ENCODE data around the gene ITGA4.
"Not testable (repeated sequence)": the region's sequence is repeated elsewhere in the genome, so short reads cannot be mapped to it uniquely, and the experiment has no call there.

The ITGA4 gene

DNA sequence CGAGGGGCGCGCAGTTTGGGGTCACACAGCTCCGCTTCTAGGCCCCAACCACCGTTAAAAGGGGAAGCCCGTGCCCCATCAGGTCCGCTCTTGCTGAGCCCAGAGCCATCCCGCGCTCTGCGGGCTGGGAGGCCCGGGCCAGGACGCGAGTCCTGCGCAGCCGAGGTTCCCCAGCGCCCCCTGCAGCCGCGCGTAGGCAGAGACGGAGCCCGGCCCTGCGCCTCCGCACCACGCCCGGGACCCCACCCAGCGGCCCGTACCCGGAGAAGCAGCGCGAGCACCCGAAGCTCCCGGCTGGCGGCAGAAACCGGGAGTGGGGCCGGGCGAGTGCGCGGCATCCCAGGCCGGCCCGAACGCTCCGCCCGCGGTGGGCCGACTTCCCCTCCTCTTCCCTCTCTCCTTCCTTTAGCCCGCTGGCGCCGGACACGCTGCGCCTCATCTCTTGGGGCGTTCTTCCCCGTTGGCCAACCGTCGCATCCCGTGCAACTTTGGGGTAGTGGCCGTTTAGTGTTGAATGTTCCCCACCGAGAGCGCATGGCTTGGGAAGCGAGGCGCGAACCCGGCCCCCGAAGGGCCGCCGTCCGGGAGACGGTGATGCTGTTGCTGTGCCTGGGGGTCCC lies at the start of gene ITGA4:
Gene ITGA4, plus strand, starts transcription at position 266 of the 620 bp plus-strand sequence. Its CDS starts 269 bp downstream, at position 535.
- DNase-seq (peak; percentile 91), ATAC-seq (peak; percentile 88)

DNA sequence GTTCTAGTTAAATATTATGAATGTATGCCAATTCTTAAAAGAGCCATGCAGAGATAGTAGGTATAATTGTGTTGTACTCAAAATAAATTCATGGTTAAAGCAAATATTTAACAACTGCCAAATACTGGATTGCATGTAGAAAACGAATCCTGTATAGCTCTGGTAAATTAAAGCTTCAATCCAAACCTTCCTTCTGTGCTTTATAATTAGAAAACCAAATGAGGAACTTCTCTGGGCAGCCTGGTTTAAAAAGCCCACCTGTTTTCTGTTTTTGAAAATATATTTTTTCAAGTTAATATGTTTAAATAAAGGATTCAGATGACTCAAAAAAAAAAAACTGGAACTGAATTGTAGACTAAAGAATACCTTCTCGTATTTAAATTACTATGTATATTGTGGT lies 48.3 kb upstream of the ITGA4 start:
- no peak for DNase-seq
- ATAC-seq: no peak

DNA sequence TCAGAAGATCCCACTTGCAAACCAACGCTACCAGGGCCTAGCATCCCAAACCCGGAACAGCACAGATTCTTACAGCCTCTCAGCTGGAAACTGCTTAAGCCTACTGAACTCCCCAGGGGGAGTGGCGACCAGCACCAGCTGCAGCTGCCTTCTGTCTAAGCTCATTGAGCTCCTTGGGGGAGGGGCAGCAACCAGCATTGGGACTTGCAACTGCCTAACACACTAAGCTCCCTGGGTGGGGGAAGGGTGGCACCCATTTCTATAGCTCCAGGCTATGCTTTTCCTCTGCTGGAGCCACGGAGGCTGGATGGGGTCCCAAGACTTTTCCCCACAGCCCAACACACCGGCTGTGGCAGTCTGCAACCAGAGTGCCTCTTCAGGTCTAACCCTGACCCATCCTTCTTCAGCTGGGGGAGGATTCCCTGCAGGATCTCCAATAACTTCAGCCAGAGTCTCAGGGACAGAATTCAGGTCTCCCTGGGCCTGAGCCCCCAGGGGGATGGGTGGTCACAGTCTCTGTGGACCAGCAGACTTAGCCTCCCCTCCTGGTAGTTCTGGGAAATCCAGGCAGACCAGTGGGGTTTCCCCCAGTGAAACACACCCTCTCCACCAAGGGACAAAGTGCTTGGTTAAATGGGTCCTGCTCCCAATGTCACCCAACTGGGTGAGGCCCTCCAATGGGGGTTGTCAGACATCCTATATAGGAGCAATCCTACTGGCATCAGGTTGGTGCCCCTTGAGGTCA lies 45.9 kb upstream of the ITGA4 start:
- DNase-seq (no peak), ATAC-seq (no peak)

DNA sequence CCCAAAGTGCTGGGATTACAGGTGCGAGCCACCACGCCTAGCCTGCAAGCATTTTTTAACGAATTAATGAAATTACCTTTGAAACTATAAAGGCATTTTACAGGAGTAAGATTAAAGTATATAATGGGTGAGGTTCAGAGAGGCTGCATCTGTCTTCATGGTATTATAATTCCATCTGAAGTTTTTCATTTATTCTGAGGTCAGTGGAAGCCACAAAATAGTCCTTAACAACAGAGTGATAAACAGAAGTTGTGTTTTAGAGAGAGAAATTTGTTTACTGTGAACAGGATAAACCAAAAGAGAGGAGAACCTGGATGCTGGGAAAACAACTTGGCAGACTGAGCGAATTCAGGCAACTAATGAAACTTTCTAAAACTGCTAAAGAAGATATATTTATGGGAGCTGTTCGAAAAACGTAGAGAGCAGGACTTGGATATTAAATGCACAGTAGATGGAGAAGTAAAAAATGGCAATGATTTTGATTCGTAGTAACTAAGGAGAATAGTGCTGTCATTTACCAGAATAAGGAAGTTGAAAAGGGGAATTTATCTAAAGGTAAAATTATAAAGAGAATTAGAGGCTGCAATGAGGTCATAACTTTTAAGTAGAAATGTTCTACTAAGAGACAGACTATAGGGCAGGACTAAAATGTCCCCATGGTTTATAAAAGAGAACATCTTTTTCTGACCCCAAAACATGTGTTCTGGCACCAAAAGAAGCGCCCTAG lies 37.9 kb upstream of the ITGA4 start:
- ATAC-seq: no peak
- no peak for DNase-seq

DNA sequence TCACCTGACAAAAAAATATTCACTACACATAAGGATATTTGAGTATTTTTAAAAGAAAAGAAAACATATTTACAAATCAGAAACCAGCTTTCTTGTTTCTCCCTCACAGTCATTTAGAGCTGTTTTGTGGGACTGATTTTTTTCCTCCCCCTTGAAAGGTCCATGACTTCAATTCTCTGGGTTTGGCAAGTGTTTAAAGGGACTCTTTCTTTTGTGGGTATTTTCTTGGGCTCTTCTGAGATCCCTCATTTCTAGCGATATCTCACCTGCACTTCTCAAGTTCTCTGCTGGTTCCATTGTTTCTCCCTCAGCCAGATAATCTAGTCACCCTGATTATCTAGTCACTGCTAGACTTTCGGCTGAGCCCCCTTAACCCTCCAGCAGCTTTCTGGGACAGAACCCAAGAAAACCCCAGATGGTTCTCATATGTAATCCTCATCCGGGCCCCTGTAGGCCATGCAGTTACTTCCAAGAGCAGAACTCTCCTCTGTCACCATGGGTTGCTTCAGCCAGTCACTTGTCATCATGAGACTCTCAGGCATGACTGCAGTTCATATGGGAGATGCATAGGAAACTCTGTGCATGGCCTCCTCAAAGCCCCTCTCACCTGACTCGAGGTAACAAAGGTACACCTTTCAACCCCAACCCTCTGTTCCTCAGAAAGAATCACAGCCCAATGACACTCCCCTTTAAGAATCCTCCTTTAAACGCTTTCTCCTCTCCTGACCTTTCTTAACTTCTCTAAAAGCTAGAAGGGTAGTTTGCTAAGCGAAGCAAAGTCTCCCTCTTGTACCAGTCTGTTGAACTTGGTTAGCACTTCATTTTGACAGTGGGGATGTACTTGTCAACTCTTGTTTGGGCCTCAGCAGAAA lies 36.7 kb upstream of the ITGA4 start:
- DNase-seq (no peak), ATAC-seq (peak; percentile 23)

DNA sequence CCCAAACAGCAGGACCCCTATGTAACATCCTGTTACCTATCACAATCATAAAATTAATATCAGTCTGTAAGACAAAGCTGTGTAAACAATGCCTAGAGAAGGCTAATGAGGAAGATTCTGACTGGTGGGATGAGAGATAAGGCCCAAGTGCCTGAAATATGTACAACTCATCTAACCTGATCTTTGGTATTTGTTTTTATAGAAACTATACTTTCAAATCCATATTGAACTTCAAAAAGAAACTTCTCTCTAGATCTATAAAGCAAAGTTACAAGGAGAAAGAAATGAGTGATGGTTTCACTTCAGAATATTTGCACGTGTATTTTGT lies 36.1 kb upstream of the ITGA4 start:
- DNase-seq: no peak
- ATAC-seq: peak; percentile 19

DNA sequence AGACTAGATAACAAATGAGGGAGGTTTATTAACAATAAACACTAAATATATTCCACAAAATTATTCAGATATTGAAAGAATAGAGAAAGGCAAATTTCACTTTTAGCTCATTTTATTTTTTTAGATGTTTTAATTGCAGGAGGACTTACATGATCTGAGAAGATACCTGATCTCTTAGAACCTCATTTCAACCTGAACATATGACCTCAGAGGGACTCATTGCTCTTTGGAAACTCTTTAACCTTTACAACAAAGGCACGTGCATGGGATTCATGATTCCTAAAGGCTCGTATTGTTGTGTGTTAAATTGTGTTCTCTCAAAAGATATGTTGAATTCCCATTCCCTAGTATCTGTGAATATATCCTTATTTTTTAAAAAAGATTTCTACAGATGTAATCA lies 35.7 kb upstream of the ITGA4 start:
- DNase-seq (no peak), ATAC-seq (no peak)

DNA sequence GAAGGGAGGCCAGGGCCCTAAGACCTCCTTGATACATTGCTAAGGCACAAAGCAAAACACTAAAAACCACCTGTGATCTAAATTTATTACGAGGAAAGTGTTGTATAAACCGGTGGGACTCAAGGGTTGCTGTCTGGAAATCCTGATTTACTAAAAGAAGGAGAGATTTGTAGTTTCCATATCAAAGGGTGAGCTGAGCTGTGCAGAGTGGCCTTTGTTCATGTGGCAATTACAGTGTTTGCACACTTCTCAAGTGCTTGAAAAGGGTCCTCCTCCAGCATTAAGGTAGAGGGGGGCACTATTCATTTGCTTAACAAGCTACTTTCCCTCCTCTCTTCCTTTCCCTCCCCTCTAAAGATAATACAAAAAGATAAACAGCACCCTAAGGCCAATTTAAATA lies 30.5 kb upstream of the ITGA4 start:
- DNase-seq (no peak), ATAC-seq (no peak)

DNA sequence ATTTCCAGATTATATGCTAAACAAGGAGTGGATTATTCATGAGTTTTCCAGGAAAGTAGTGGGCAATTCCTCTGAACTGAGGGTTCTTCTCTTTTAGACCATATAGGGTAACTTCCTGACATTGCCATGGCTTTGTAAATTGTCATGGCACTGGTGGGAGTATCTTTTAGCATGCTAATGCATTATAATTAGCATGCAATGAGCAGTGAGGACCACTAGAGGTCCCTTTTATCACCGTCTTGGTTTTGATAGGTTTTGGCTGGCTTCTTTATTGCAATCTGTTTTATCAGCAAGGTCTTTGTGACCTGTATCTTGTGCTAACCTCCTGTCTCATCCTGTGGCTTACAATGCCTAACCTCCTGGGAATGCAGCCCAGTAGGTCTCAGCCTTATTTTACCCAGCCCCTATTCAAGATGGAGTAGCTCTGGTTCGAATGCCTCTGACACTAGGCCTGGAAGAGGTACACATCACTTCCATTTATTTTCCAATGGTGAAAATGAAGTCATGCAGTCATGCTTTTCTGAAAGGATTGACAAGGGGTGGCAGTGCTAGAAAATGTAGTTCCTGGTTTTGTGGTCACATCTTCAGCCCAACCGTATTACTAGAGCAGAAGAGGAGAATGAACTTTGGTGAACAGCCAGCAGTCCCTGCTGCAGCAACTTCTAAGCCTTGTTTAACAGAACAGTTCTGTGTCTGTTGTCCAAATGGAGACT lies 26.6 kb upstream of the ITGA4 start:
- DNase-seq (no peak), ATAC-seq (peak; percentile 55)

DNA sequence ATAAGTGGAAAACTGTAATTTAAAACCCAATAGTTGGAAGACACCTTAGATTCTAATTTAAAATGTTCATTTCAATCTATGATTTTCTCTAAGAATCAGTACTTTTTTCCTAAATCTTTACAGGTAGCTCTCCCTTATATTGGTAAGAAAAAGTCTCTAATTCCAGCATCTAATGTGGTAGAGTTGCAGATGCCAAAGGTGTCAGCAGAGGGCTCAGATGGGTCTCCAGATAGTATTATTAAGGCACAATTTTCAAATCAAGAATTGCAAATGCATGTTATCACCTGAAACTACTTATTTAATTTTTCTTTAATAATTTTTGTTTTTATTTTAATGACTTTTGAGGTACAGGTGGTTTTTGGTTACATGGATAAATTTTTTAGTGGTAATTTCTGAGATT lies 25.5 kb upstream of the ITGA4 start:
- ATAC-seq: no peak
- no peak for DNase-seq

DNA sequence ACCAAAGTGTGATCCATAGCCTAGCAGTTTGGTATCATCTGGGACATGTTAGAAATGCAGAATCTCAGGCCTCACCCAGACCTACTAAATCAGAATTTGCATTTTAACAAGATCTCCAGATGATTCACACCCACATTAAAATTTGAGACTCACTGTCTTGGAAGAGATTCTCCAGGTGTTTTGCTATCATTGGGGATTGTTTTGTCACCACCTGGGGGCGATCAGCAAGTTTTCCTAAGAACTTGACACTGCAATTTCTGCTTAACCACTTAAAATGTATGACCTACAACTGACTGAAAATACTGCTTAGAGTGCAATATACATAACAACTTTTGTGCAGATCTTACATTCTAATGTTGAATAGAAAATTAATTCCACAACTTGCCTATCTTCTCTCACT lies 18.9 kb upstream of the ITGA4 start:
- ATAC-seq (peak; percentile 36), DNase-seq (no peak)

DNA sequence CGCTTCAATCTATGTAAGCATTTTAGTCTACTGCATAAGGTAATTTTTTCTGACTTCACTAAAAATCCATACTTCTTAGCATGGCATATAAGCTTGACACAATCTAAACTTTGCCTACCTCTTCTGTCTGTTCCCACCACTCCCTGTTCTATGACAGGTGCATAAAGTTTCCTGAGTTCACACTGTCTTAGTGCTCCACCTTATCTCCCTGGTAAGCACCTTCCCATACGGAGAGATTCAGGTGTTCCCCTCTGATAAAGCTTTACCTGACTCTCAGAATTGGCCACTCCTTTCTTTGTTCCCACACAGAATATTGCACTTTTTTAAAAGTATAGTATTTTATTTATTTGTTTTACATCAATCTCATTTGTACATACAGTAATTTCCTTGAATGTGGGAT lies 16.8 kb upstream of the ITGA4 start:
- ATAC-seq: no peak

DNA sequence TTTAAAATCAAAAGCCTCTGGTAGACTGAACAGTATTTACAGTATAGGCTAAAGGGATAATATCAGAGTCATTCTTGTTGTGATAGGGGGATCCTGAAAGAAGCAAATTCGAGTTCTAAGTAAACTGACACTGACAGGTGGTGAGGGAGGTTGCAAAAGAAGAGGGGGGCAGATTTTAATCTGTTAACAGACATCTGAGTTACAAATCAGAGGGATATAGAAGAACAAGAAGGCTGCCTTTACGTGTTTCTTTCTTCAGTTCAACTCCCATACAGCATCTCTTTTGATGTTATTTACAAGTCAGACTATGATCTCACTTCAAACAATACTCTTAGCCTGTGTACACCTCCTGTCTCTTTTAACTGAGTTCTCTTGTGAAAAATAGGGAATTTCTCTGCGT lies 16.3 kb upstream of the ITGA4 start:
- DNase-seq (no peak), ATAC-seq (no peak)

More for the DNA sequence above, 16.8 kb upstream of the ITGA4 start:
- DNase-seq: no peak

DNA sequence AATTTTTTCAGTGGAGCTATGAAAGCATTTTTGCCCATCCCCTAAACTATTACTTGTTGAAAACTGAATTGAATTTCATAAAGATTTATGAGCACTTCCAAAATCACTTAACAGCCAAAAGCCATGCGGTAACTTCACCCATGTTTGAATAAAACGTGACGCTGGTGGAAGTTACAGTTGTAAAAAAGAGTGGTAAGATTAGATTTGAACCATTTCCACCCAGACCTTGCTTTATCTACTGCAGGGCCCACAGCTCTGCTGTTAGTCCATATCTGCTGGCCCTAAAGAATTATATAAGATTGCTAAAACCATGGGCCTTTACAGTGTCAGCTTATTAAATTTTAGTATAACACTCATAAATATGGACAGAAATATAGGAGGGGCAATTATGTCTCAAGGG lies 15.5 kb upstream of the ITGA4 start:
- DNase-seq (no peak), ATAC-seq (no peak)

DNA sequence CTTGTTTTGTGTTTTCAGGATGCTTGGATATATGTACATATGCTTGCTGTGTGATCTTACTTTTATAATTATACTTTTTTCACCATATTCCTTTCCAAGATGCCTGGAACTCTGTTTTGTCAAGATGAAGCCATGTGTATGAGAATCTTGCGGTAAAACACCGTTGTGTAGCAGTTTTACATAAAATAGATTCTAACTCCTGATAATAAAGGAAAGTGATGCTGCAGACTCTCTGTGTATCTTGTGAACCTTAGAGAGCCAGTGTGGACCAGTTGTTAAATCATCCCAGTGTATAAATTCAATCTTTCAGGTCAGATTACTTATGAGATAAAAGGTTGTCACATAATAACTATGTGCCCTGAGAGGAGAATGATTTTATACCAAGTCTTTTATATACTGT lies 12.5 kb upstream of the ITGA4 start:
- ATAC-seq (no peak), DNase-seq (no peak)

DNA sequence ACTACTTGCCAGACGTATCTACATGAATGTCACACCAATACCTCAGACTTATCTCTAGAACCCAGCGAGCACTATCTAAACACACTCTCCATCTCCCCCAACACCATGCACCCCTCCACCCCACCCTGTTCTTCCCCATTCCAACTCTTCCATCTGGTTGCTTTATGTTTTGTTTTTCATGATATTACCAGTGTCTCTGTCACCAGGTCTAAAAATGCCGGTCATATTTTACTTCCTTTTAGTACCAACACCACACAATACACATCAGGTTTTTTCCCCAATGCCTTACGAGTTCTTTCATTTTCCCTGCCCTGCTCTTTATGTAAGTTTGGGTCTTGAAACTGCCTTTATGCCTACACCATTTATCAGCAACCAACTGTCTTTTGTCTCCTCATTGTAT lies 10.2 kb upstream of the ITGA4 start:
- ATAC-seq (peak; percentile 43), DNase-seq (no peak)

DNA sequence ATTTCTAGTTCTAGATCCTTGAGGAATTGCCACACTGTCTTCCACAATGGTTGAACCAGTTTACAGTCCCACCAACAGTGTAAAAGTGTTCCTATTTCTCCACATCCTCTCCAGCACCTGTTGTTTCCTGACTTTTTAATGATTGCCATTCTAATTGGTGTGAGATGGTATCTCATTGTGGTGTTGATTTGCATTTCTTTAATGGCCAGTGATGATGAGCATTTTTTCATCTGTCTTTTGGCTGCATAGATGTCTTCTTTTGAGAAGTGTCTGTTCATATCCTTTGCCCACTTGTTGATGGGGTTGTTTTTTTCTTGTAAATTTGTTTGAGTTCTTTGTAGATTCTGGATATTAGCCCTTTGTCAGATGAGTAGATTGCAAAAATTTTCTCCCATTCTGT lies 7.9 kb upstream of the ITGA4 start:
- ATAC-seq, DNase-seq: not testable (repeated sequence)

DNA sequence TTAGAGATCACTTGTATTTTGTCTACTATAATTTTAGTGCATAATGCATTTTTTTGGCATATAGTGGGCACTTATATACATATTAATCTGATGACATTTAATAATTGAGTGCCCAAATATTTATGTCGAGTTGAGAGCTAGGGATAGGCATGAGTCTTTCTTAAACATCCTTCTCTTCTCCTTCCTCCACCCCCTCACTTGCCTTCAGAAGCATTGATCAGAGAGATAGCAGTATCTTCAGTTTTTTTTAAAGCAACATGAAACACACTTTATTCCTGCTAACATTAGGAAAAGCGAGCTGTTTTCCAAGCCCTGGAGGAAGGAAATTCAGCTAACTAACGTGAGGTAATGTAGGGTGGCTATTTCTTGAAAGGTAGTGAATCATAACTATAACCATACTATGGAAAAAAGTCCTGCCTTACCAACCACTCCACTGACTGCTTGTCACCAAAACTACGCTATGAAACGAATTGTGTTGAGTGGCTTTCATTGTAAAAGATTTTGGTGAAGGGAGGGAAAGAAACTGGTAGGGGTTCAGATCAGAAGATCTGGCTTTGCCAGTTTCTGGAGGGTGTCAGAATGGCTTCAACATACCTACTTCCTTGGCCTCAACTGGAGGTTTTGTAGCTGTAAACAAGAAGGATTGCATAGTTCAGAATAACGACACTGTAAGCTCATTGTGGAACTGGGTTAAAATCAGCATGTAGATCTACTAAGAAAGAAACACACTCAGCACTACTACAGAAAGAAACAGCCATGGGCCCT lies 2.3 kb upstream of the ITGA4 start:
- ATAC-seq (peak; percentile 34), DNase-seq (no peak)

DNA sequence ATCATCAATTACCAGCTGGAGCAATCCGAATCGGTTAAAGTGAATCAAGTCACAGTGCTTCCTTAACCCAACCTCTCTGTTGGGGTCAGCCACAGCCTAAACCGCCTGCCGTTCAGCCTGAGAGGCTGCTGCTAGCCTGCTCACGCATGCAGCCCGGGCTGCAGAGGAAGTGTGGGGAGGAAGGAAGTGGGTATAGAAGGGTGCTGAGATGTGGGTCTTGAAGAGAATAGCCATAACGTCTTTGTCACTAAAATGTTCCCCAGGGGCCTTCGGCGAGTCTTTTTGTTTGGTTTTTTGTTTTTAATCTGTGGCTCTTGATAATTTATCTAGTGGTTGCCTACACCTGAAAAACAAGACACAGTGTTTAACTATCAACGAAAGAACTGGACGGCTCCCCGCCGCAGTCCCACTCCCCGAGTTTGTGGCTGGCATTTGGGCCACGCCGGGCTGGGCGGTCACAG lies 496 bp upstream of the ITGA4 start:
- ATAC-seq: peak; percentile 73
- DNase-seq: peak; percentile 77

DNA sequence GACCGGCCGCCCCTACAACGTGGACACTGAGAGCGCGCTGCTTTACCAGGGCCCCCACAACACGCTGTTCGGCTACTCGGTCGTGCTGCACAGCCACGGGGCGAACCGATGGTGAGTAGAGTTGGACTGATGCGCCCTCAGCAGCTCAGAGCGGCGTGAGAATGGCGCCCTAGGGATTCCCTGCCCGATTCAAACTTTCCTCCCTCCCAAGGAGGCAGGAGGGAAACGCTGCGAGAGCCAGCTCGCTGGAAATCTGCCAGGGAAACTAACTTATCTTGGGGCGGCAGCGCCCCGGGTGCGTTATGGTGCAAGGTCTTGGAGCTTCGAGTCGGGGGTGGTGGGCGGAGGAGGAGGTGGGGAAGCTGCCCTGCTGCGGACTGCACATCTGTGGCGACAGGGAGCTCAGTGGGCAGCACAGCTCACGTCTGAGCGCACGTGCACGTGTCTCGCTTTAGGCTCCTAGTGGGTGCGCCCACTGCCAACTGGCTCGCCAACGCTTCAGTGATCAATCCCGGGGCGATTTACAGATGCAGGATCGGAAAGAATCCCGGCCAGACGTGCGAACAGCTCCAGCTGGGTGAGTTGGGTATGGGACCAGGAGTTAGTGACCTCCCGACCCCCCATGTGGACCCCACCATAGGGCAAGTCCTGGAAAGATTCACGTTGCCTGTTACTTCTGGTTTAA lies 697 bp downstream of the ITGA4 start:
- DNase-seq: peak; percentile 67

More for the DNA sequence above, 697 bp downstream of the ITGA4 start:
- ATAC-seq: peak; percentile 12
